ENCODE data around the gene RHBDF2.

The RHBDF2 gene

DNA sequence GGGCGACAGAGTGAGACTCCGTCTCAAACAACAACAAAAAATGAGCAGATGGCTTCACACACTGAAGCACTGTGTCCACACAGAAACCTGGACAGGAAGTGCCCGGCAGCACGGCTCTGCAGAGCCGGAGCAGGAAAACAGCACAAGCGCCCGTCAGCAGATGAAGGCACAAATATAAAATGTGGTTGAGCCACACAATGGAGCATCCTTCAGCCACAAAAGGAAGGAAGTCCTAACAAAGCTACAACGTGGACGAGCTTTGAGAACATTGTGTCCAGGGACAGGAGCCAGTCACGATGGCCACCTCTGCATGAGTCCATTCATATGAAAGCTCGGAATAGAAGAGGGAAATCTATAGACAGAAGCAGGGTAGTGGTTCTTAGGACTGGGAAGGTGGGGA is 15.7 kb downstream of the RHBDF2 start:
- no peak overlapping the region for H2AFZ ChIP-seq (ENCODE audit: low read length)
- peaks cover 1% of the 10 kb centered on the region for H3K79me2 ChIP-seq (ENCODE audit: low read length)
- TF ChIP-seq, protein P1, sequence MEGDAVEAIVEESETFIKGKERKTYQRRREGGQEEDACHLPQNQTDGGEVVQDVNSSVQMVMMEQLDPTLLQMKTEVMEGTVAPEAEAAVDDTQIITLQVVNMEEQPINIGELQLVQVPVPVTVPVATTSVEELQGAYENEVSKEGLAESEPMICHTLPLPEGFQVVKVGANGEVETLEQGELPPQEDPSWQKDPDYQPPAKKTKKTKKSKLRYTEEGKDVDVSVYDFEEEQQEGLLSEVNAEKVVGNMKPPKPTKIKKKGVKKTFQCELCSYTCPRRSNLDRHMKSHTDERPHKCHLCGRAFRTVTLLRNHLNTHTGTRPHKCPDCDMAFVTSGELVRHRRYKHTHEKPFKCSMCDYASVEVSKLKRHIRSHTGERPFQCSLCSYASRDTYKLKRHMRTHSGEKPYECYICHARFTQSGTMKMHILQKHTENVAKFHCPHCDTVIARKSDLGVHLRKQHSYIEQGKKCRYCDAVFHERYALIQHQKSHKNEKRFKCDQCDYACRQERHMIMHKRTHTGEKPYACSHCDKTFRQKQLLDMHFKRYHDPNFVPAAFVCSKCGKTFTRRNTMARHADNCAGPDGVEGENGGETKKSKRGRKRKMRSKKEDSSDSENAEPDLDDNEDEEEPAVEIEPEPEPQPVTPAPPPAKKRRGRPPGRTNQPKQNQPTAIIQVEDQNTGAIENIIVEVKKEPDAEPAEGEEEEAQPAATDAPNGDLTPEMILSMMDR (IDR thresholded peaks at IDR 0.05; ENCODE audit: low read length), result no peak
- TF ChIP-seq EZH2 (optimal IDR thresholded peaks at IDR 0.05; ENCODE audit: low read depth, low read length), result no peak
- no peak for TF ChIP-seq EZH2phosphoT487 (IDR thresholded peaks at IDR 0.05; ENCODE audit: low read length)
- H3K4me1 ChIP-seq (ENCODE audit: low read length), result peaks cover 33% of the 10 kb centered on the region
- DNase-seq, result peak; percentile 55
- peak overlapping the region; percentile 74; the same call in 1 of the 2 replicates for H3K27ac ChIP-seq (ENCODE audit: low read length)
- H4K20me1 ChIP-seq (ENCODE audit: insufficient read depth, low read length), result no peaks in the 10 kb centered on the region
- H3K36me3 ChIP-seq (replicated peaks; ENCODE audit: insufficient read depth, low read length), result no peaks in the 10 kb centered on the region
- no peak overlapping the region for H3K4me3 ChIP-seq (ENCODE audit: low read length)
- H3K27me3 ChIP-seq (replicated peaks; ENCODE audit: insufficient read depth, low read length), result no peaks in the 10 kb centered on the region
- H3K9me3 ChIP-seq (replicated peaks; ENCODE audit: insufficient read depth, low read length), result no peaks in the 10 kb centered on the region
- H3K9ac ChIP-seq (ENCODE audit: low read length), result no peak overlapping the region; the same call in 1 of the 2 replicates
- no peaks in the 10 kb centered on the region for H3K9me2 ChIP-seq (replicated peaks; ENCODE audit: insufficient read depth, low read length)
- H3F3A ChIP-seq (ENCODE audit: insufficient read depth, low read length), result peaks cover 41% of the 10 kb centered on the region
- H3K4me2 ChIP-seq (ENCODE audit: low read depth, low read length), result peak overlapping the region; percentile 27; the same call in 1 of the 2 replicates

GRCh38 chr17:76484228-76484725 is 16.9 kb downstream of the RHBDF2 start:
- no peaks in the 10 kb centered on the region for H3K9me2 ChIP-seq (replicated peaks; ENCODE audit: insufficient read depth, low read length)
- H3K27ac ChIP-seq (ENCODE audit: low read length), result no peak overlapping the region
- H3K4me1 ChIP-seq (ENCODE audit: low read length), result peaks cover 35% of the 10 kb centered on the region
- no peak overlapping the region for H3K4me2 ChIP-seq (ENCODE audit: low read depth, low read length)
- H4K20me1 ChIP-seq (ENCODE audit: insufficient read depth, low read length), result no peaks in the 10 kb centered on the region
- DNase-seq, result no peak
- TF ChIP-seq, protein P1 (IDR thresholded peaks at IDR 0.05; ENCODE audit: low read length), result no peak
- TF ChIP-seq EZH2 (optimal IDR thresholded peaks at IDR 0.05; ENCODE audit: low read depth, low read length), result no peak
- no peak for TF ChIP-seq EZH2phosphoT487 (IDR thresholded peaks at IDR 0.05; ENCODE audit: low read length)
- H3K9ac ChIP-seq (ENCODE audit: low read length), result no peak overlapping the region
- peaks cover 9% of the 10 kb centered on the region for H3K79me2 ChIP-seq (ENCODE audit: low read length)
- H3K9me3 ChIP-seq (replicated peaks; ENCODE audit: insufficient read depth, low read length), result no peaks in the 10 kb centered on the region
- no peak overlapping the region for H3K4me3 ChIP-seq (ENCODE audit: low read length)
- no peaks in the 10 kb centered on the region for H3K36me3 ChIP-seq (replicated peaks; ENCODE audit: insufficient read depth, low read length)
- no peak overlapping the region for H2AFZ ChIP-seq (ENCODE audit: low read length)
- H3K27me3 ChIP-seq (replicated peaks; ENCODE audit: insufficient read depth, low read length), result no peaks in the 10 kb centered on the region
- H3F3A ChIP-seq (ENCODE audit: insufficient read depth, low read length), result peaks cover 46% of the 10 kb centered on the region

GRCh38 chr17:76481071-76481655 is 20.1 kb downstream of the RHBDF2 start:
- peak overlapping the region; percentile 94 for H3K4me2 ChIP-seq (ENCODE audit: low read depth, low read length)
- H3K9me3 ChIP-seq (replicated peaks; ENCODE audit: insufficient read depth, low read length), result no peaks in the 10 kb centered on the region
- DNase-seq, result peak; percentile 93
- H3K4me3 ChIP-seq (ENCODE audit: low read length), result peak overlapping the region; percentile 56
- no peak overlapping the region for H2AFZ ChIP-seq (ENCODE audit: low read length)
- no peaks in the 10 kb centered on the region for H3K36me3 ChIP-seq (replicated peaks; ENCODE audit: insufficient read depth, low read length)
- peak overlapping the region; percentile 94 for H3K27ac ChIP-seq (ENCODE audit: low read length)
- H3K9me2 ChIP-seq (replicated peaks; ENCODE audit: insufficient read depth, low read length), result no peaks in the 10 kb centered on the region
- H3K27me3 ChIP-seq (replicated peaks; ENCODE audit: insufficient read depth, low read length), result no peaks in the 10 kb centered on the region
- peaks cover 12% of the 10 kb centered on the region for H3K79me2 ChIP-seq (ENCODE audit: low read length)
- H4K20me1 ChIP-seq (ENCODE audit: insufficient read depth, low read length), result no peaks in the 10 kb centered on the region
- peaks cover 35% of the 10 kb centered on the region for H3K4me1 ChIP-seq (ENCODE audit: low read length)
- peaks cover 40% of the 10 kb centered on the region for H3F3A ChIP-seq (ENCODE audit: insufficient read depth, low read length)
- TF ChIP-seq EZH2phosphoT487 (IDR thresholded peaks at IDR 0.05; ENCODE audit: low read length), result no peak
- TF ChIP-seq, protein P1 (IDR thresholded peaks at IDR 0.05; ENCODE audit: low read length), result no peak
- no peak for TF ChIP-seq EZH2 (optimal IDR thresholded peaks at IDR 0.05; ENCODE audit: low read depth, low read length)
- H3K9ac ChIP-seq (ENCODE audit: low read length), result peak overlapping the region; percentile 84

Measured in MM.1S (cell line).